ENCODE data around the gene TIGAR.

Gene TIGAR

GRCh38 chr12:4308334-4308950, 12.6 kb upstream of the TIGAR start:
- Mint-ChIP-seq H3K4me1 (peaks cover 31% of the 10 kb centered on the region), H3K36me3 (ENCODE audit: low read depth) (peaks cover 41% of the 10 kb centered on the region), H3K4me3 (peak overlapping the region in 2 of 3 experiments; percentile 24 to 68), H3K27me3 (ENCODE audit: low read depth) (no peaks in the 10 kb centered on the region), H3K27ac (peak overlapping the region; percentile 60 to 71 (median 63)), H3K9me3 (no peaks in the 10 kb centered on the region)
- no peak for TF ChIP-seq CTCF (IDR thresholded peaks at IDR 0.05; ENCODE audit: unreplicated experiment in 3 of 3)

DNA sequence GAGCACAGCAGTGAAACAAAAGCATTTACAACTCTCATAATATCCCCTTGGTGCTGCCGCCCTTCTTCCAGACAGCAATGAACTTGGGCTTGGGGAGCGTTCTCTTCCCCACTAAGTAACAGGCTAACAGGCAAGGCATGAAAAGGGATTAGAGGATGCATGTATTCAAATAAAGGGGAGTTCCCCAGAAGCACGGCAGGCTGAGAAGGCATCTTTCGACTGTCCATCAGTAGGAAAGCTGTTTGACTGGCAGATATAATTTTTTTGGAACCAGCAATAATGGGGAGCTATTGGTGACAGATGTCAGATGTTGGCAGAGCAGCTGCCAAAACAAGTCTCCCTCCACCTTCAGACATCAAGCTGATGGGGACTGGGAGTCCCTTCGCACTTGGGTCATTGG, 9.2 kb upstream of the TIGAR start:
- Mint-ChIP-seq H3K4me1 (peaks cover 18% of the 10 kb centered on the region), H3K9me3 (no peaks in the 10 kb centered on the region), H3K36me3 (ENCODE audit: low read depth) (peaks cover 8% of the 10 kb centered on the region), H3K27me3 (ENCODE audit: low read depth) (no peaks in the 10 kb centered on the region), H3K4me3 (no peak overlapping the region), H3K27ac (no peak overlapping the region)
- no peak for TF ChIP-seq CTCF (IDR thresholded peaks at IDR 0.05; ENCODE audit: unreplicated experiment in 3 of 3)

- no peak for TF ChIP-seq CTCF (IDR thresholded peaks at IDR 0.05; ENCODE audit: unreplicated experiment in 3 of 3)
- H3K4me3 Mint-ChIP-seq, result no peak overlapping the region
- peaks cover 8% of the 10 kb centered on the region for H3K36me3 Mint-ChIP-seq (ENCODE audit: low read depth)
- H3K27ac Mint-ChIP-seq, result no peak overlapping the region
- no peaks in the 10 kb centered on the region for H3K27me3 Mint-ChIP-seq (ENCODE audit: low read depth)
- H3K4me1 Mint-ChIP-seq, result peaks cover 13% of the 10 kb centered on the region
- no peaks in the 10 kb centered on the region for H3K9me3 Mint-ChIP-seq
Measured at GRCh38 chr12:4312251-4312650, 8.8 kb upstream of the TIGAR start.

- no peaks in the 10 kb centered on the region for H3K27me3 Mint-ChIP-seq (ENCODE audit: low read depth)
- no peak for TF ChIP-seq CTCF (IDR thresholded peaks at IDR 0.05; ENCODE audit: unreplicated experiment in 3 of 3)
- H3K4me1 Mint-ChIP-seq, result peaks cover 36% of the 10 kb centered on the region
- no peaks in the 10 kb centered on the region for H3K9me3 Mint-ChIP-seq
- H3K27ac Mint-ChIP-seq, result peak overlapping the region; percentile 92 to 97 (median 96)
- H3K4me3 Mint-ChIP-seq, result peak overlapping the region; percentile 90 to 92 (median 91)
- peaks cover 3% of the 10 kb centered on the region for H3K36me3 Mint-ChIP-seq (ENCODE audit: low read depth)
Measured at GRCh38 chr12:4320497-4320852, 538 bp upstream of the TIGAR start.

DNA sequence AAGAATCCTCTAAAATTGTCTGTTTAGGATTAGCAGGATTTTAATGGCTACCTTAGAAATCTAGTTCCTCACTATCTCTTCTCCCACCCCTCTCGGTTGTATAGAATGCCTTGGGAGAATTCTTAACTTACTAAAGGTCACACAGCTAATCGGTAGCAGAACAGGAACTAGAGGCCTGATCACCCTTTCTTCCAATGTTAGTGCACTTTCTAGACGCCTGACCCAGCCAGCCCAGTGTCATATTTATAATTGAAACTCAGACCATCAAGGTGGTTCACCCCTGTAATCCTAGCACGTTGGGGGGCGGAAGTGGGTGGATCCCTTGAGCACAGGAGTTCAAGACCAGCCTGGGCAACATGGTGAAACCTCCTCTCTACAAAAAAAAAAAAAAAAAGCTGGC, 1.7 kb downstream of the TIGAR start:
- Mint-ChIP-seq H3K4me1 (peaks cover 44% of the 10 kb centered on the region), H3K4me3 (peak overlapping the region; percentile 61 to 78 (median 69)), H3K27me3 (ENCODE audit: low read depth) (no peaks in the 10 kb centered on the region), H3K9me3 (no peaks in the 10 kb centered on the region), H3K36me3 (ENCODE audit: low read depth) (peaks cover 6% of the 10 kb centered on the region), H3K27ac (no peak overlapping the region)
- no peak for TF ChIP-seq CTCF (IDR thresholded peaks at IDR 0.05; ENCODE audit: unreplicated experiment in 3 of 3)

DNA sequence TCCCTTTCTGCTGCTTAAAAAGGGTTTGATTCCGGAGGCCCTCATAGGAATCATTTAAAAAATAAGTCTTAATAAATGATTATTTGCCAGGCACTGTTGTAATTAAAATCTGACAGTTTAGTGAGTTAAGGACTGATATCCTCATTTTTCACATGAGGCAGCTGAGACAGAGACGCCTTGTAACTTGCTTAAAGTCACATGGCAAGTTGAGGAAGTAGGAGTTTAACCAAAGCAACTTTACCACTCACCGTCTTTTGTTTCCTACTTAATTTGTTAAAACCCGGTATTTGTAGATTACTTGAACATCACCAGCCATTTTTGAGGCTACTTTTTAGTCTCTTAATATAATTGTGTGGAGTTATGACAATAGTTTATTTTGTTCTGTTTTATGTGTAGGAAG, 2.4 kb downstream of the TIGAR start:
- TF ChIP-seq CTCF (IDR thresholded peaks at IDR 0.05; ENCODE audit: unreplicated experiment in 3 of 3), result no peak
- Mint-ChIP-seq H3K36me3 (ENCODE audit: low read depth) (peaks cover 6% of the 10 kb centered on the region), H3K27ac (no peak overlapping the region), H3K4me3 (peak overlapping the region; percentile 10 to 51 (median 29)), H3K27me3 (ENCODE audit: low read depth) (no peaks in the 10 kb centered on the region), H3K4me1 (peaks cover 39% of the 10 kb centered on the region), H3K9me3 (no peaks in the 10 kb centered on the region)
